Gastroesophageal sphincter (tissue), 4 donors: ENCODE measurements around the gene TCOF1. TPM values are rescaled to one million over a fixed set of nuclear protein-coding genes. Genes with fewer than 3 reads are reported as not detected.

ENCODE experiments used
- ATAC-seq: fragments of 150-250 bp; one replicate; pipeline ENCODE4 v1.9.1; 2016; ENCODE audit warnings: mild to moderate bottlenecking, moderate library complexity
- H3K27ac ChIP-seq, 4 donors: fragments of 200-600 bp; sonication (generic) in 3 of 4; 1 replicate in 3 of 4; 2 replicates in 1 of 4; pipeline ENCODE4 v1.5.1; 2016 to 2019
- H3K27me3 ChIP-seq: fragments of 200-600 bp; sonication (generic); one replicate; pipeline ENCODE4 v1.5.1; 2019
- H3K36me3 ChIP-seq, 2 donors: fragments of 200-600 bp; sonication (generic); one replicate each; pipeline ENCODE4 v1.5.1; 2019; ENCODE audit warnings: control low read depth in 1 of 2
- H3K4me1 ChIP-seq, 3 donors: fragments of 200-600 bp; sonication (generic); 1 replicate in 2 of 3; 2 replicates in 1 of 3; pipeline ENCODE4 v1.5.1; 2016 to 2019; ENCODE audit warnings: control low read depth in 2 of 3
- H3K4me3 ChIP-seq, 2 donors: fragments of 200-600 bp; sonication (generic); one replicate each; pipeline ENCODE4 v1.5.1; 2019; ENCODE audit warnings: mild to moderate bottlenecking in 1 of 2, moderate library complexity in 1 of 2
- H3K9me3 ChIP-seq, 3 donors: fragments of 200-600 bp; sonication (generic); one replicate each; pipeline ENCODE4 v1.5.1; 2017 to 2019; ENCODE audit warnings: control low read depth in 2 of 3
- EP300 ChIP-seq: sonication (generic); formaldehyde crosslinking; IDR thresholded peaks from one replicate; pipeline ENCODE4 v1.6.1; 2017; ENCODE audit warnings: antibody characterized with exemption, mild to moderate bottlenecking
- POLR2A ChIP-seq, 2 donors: fragments of 450-650 bp; IDR thresholded peaks; one replicate each; pipeline ENCODE4 v1.6.1; 2017; ENCODE audit warnings: antibody characterized with exemption in 2 of 2, mild to moderate bottlenecking in 2 of 2, moderate library complexity in 1 of 2
- POLR2AphosphoS5 ChIP-seq: sonication (generic); formaldehyde crosslinking; IDR thresholded peaks from one replicate; pipeline ENCODE4 v1.6.1; 2017; ENCODE audit warnings: antibody characterized with exemption
- WGBS, 2 donors: methylation state at CpG; one replicate each; pipeline ENCODE4 v1.1.5; 2018; ENCODE audit warnings: low coverage in 1 of 2; 5-methylcytosine and 5-hydroxymethylcytosine counted together
- total RNA-seq, 4 donors: library from RNA; depleted of rRNA; stranded (reverse); fragments of >200 nt; gene quantifications; one replicate each; pipeline ENCODE4 v1.1.0, GENCODE V29; 2016
- TF ChIP-seq, protein P1 (sequence below), 4 experiments: fragments of 200-600 bp in 2 of 4; fragments of 450-650 bp in 2 of 4; sonication (generic) in 1 of 4; IDR thresholded peaks; one replicate each; pipeline ENCODE4 v1.5.1; 2017 to 2019; ENCODE audit warnings: antibody characterized with exemption in 4 of 4, mild to moderate bottlenecking in 2 of 4, moderate library complexity in 2 of 4

Gene TCOF1
- total RNA-seq, 4 donors from 2014 or later: 25.4 to 55.7 (median 31.0) TPM

GRCh38 chr5:150326707-150327106 lies 30.8 kb upstream of the TCOF1 start:
- Histone ChIP-seq H3K27ac (no peak overlapping the region), H3K9me3 (no peaks in the 10 kb centered on the region), H3K4me1 (no peaks in the 10 kb centered on the region), H3K4me3 (no peak overlapping the region), H3K27me3 (no peaks in the 10 kb centered on the region), H3K36me3 (no peaks in the 10 kb centered on the region)
- TF ChIP-seq POLR2AphosphoS5 (no peak), EP300 (no peak), POLR2A (IDR thresholded peaks at IDR 0.05) (no peak)
- TF ChIP-seq, protein P1, sequence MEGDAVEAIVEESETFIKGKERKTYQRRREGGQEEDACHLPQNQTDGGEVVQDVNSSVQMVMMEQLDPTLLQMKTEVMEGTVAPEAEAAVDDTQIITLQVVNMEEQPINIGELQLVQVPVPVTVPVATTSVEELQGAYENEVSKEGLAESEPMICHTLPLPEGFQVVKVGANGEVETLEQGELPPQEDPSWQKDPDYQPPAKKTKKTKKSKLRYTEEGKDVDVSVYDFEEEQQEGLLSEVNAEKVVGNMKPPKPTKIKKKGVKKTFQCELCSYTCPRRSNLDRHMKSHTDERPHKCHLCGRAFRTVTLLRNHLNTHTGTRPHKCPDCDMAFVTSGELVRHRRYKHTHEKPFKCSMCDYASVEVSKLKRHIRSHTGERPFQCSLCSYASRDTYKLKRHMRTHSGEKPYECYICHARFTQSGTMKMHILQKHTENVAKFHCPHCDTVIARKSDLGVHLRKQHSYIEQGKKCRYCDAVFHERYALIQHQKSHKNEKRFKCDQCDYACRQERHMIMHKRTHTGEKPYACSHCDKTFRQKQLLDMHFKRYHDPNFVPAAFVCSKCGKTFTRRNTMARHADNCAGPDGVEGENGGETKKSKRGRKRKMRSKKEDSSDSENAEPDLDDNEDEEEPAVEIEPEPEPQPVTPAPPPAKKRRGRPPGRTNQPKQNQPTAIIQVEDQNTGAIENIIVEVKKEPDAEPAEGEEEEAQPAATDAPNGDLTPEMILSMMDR (IDR thresholded peaks at IDR 0.05): no peak
- no peak for ATAC-seq
- WGBS, 2 donors: 60% methylated on average over 2 of the region's 2 CpGs; no CpG with 5 or more reads in 1 of the 2 donors

GRCh38 chr5:150327139-150327538 lies 30.4 kb upstream of the TCOF1 start:
- TF ChIP-seq POLR2A (IDR thresholded peaks at IDR 0.05): no peak
- TF ChIP-seq, protein P1 (IDR thresholded peaks at IDR 0.05): no peak
- TF ChIP-seq EP300: no peak
- TF ChIP-seq POLR2AphosphoS5: no peak
- no peaks in the 10 kb centered on the region for H3K9me3 ChIP-seq
- no peaks in the 10 kb centered on the region for H3K4me1 ChIP-seq
- WGBS, 2 donors: 65% methylated on average over 3 of the region's 3 CpGs; no CpG with 5 or more reads in 1 of the 2 donors
- no peak overlapping the region for H3K27ac ChIP-seq
- no peak for ATAC-seq
- H3K27me3 ChIP-seq: no peaks in the 10 kb centered on the region
- H3K4me3 ChIP-seq: no peak overlapping the region
- H3K36me3 ChIP-seq: no peaks in the 10 kb centered on the region

- Histone ChIP-seq H3K36me3 (no peaks in the 10 kb centered on the region), H3K4me3 (no peak overlapping the region), H3K27ac (no peak overlapping the region), H3K27me3 (no peaks in the 10 kb centered on the region), H3K9me3 (no peaks in the 10 kb centered on the region), H3K4me1 (no peaks in the 10 kb centered on the region)
- ATAC-seq: no peak
- WGBS, 2 donors: 83% methylated on average over 1 of the region's 2 CpGs; no CpG with 5 or more reads in 1 of the 2 donors
- TF ChIP-seq POLR2A (IDR thresholded peaks at IDR 0.05) (no peak), EP300 (no peak), POLR2AphosphoS5 (no peak)
- TF ChIP-seq, protein P1 (IDR thresholded peaks at IDR 0.05): no peak
Measured at GRCh38 chr5:150328515-150328914, 29.0 kb upstream of the TCOF1 start.

- 33 to 41% methylated on average over 2 of the region's 2 CpGs for WGBS, 2 donors
- H3K4me1 ChIP-seq: no peaks in the 10 kb centered on the region
- ATAC-seq: no peak
Measured at GRCh38 chr5:150329038-150329437, 28.5 kb upstream of the TCOF1 start.

More at GRCh38 chr5:150329038-150329437, 28.5 kb upstream of the TCOF1 start:
- Histone ChIP-seq H3K27me3 (no peaks in the 10 kb centered on the region), H3K9me3 (no peaks in the 10 kb centered on the region), H3K27ac (no peak overlapping the region), H3K4me3 (no peak overlapping the region), H3K36me3 (no peaks in the 10 kb centered on the region)
- TF ChIP-seq POLR2AphosphoS5: no peak
- TF ChIP-seq POLR2A (IDR thresholded peaks at IDR 0.05): no peak
- no peak for TF ChIP-seq EP300
- TF ChIP-seq, protein P1 (IDR thresholded peaks at IDR 0.05): no peak
